HG02973 (cell line): ENCODE measurements around the gene ACY1.
"Not testable (repeated sequence)": the region's sequence is repeated elsewhere in the genome, so short reads cannot be mapped to it uniquely, and the experiment has no call there.

ENCODE experiments used
- ATAC-seq: cut with Tn5 transposase; IDR thresholded peaks from one replicate; pipeline ENCODE4 v1.9.1; 2021; ENCODE audit warnings: moderate library complexity; ENCODE audit not compliant: unreplicated experiment

Gene ACY1

DNA sequence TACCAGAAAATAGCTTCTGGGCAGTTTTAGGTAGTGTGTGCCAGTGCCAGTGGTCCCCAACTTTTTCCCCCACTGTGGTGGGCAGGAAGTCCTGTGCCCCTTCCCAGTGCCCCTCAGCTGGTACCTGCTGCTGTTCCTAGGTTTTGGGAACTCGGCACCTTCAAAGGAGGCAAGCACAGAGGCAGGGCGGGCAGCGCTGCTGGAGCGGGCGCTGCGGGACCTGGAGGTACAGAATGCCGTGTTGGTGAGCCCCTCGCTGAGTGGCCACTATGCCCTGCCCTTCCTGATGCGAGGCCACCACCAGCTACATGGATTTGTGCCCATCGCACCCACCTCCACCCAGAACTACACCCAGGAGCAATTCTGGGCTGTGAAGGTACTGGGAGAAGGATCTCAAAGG, 3.1 kb upstream of the ACY1 start:
- ATAC-seq = no peak

DNA sequence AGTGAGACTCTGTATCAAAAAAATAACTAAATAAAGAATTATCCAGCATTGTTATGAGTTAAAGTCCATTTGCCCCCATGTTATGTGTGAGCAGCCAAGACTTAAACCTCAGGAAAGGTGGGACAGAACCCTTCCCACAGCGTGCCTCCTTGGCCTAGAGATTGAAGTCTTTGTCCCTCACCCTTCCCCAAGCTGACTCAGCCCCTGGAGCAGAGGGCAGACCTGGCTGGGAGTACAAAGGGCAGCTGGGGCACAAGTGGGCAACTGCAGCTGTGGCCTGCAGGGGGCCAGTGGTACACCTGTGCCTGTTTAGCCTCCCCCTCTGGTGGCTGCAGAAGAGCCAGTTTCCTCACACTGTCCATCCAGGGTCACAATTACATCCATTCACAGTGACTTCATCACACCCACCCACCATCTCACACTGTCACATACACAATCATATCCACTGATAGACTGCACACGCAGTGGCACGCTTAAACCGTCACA, 940 bp upstream of the ACY1 start:
- ATAC-seq = peak; percentile 28

DNA sequence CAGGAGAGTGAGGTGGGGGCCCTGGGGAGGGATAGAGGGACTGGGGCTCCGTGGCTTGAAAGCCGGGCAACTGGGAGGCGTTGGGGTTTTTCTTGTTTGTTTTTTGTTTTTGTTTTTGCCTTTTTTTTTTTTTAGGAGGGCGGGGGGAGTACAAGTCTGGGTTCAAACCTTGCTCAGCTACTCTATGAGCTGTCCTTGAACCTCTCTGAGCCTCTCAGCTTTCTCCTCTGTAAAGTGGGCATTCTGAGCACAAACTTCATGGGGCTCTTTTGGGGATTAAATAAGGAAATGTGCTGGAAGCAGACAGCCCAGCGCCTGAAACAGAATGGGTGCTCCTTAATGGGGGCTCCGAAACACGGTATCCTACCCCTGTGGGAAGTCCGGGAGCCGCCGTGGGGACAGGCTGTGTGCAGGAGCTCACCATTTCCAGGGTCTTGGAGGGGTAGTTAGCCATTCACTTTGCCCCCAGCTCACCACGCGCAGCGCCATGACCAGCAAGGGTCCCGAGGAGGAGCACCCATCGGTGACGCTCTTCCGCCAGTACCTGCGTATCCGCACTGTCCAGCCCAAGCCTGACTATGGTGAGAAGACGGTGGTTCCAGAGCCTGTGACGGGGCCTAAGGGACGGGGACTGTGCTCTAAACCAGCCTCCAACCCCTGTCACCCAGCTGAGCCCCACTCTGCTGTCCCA, 388 bp downstream of the ACY1 start:
- no peak for ATAC-seq

DNA sequence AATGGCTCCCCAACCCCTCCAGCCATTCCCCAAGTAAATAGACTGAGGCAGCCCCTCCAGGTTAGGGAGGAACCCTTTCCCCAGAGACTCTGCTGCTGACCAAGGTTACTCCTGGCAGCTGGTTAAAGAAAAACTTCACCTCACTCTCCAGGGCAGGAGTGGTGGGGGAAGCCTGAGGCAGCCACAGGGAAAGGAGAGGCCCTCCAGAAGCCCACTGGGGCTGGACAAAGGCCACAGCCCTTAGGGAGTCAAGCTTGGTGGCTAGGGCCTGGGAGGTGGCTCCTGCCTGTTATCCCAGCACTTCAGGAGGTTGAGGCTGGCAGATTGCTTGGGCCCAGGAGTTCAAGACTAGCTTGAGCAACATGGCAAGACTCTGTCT, 923 bp downstream of the ACY1 start:
- ATAC-seq = no peak

DNA sequence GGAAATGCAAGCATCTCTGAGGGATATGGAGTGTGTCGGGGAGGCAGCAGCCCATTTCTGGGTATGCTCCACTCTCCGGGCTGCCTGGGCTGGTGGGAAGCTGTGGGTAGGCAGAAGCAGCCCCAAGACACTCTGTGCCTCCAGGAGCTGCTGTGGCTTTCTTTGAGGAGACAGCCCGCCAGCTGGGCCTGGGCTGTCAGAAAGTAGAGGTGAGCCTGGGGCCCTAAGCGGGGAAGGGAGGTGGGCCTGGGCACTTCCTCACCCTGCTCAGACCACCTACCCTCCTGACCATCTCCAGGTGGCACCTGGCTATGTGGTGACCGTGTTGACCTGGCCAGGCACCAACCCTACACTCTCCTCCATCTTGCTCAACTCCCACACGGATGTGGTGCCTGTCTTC, 1.7 kb downstream of the ACY1 start:
- ATAC-seq = no peak

DNA sequence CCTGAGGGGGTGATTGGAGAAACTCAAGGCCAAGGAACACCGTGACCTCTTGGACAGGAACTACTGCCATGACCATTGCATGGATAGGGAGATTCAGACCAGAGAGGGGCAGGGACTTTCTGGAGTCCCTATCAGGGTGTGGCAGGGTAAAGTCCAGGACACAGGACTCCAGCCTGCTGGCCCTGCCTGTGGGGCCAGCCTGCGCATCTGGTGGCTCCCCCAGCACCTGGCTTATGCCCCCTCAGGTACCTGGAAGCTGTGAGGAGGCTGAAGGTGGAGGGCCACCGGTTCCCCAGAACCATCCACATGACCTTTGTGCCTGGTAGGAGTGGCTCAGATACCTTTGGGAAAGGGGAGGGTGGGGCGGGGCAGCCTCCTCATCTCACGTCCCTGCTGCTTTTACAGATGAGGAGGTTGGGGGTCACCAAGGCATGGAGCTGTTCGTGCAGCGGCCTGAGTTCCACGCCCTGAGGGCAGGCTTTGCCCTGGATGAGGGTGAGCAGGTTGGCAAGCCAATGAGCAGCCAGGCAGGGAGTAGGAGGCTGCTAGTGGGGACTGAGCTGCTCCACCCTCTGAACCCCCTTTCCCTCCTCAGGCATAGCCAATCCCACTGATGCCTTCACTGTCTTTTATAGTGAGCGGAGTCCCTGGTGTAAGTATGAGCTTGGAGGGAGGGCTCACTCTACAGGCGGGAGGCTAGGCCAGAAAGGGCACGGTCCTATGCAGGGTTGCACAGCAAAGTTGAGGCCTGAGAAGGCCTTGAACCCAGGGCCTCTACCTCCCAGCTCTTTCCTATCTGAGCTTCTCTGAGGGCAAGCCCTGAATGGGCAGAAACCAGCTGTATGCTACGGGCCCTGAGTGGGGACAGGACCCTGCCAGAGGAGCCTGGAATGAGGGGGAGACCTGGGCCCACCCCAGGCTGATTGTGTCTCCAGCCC, 2.9 kb downstream of the ACY1 start:
- ATAC-seq = no peak

DNA sequence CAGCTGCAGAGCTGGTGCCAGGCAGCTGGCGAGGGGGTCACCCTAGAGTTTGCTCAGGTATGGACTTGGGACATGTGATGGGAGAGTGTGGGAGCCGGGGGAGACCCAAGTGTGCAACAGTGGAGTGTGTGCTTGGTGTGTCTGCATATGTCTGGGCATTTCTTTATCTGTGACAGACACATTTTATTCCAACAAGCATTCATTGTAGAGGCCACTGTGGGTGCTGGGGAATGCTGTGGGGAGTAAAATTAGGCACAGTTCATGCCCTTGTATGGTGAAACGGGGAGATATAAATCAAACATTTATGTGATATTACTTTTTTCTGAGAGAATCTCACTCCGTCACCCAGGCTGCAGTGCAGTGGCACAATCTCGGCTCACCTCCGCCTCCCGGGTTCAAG, 4.2 kb downstream of the ACY1 start:
- no peak for ATAC-seq

DNA sequence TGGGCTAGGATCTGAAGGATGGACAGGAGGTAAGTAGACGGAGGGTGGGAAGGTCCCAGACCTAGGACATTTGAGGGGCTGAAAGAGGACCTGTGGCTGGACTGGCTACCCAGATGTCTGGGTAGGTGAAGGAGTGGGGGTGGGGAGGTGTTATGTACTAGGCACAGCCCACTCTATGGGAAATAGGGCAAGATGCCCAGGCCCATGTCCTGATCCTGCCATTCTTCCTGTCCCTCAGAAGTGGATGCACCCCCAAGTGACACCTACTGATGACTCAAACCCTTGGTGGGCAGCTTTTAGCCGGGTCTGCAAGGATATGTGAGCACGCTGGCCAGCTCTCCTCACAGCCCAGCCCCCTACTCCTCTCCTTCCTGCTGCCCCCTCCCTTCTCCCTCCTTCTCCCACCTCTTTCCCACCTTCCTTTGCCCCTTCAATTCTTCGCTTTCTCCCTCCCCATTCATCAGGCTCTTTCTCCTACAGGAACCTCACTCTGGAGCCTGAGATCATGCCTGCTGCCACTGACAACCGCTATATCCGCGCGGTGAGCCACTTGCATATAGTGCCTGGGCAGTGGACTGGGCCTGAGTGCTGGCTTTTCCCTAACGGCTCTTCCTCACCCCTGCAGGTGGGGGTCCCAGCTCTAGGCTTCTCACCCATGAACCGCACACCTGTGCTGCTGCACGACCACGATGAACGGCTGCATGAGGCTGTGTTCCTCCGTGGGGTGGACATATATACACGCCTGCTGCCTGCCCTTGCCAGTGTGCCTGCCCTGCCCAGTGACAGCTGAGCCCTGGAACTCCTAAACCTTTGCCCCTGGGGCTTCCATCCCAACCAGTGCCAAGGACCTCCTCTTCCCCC, 5.2 kb downstream of the ACY1 start:
- no peak for ATAC-seq

DNA sequence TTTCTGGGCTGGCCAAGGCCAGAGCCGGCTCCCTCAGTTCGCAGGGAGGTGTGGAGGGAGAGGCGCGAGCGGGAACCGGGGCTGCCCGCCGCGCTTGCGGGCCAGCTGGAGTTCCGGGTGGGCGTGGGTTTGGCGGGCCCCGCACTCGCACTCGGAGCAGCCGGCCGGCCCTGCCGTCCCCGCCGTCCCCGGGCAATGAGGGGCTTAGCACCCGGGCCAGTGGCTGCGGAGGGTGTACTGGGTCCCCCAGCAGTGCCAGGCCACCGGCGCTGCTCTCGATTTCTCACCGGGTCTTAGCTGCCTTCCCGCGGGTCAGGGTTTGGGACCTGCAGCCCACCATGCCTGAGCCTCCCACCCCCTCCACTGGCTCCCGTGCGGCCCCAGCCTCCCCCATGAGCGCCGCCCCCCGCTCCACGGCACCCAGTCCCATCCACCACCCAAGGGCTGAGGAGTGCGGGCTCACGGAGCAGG, 7.2 kb downstream of the ACY1 start:
- not testable (repeated sequence) for ATAC-seq

DNA sequence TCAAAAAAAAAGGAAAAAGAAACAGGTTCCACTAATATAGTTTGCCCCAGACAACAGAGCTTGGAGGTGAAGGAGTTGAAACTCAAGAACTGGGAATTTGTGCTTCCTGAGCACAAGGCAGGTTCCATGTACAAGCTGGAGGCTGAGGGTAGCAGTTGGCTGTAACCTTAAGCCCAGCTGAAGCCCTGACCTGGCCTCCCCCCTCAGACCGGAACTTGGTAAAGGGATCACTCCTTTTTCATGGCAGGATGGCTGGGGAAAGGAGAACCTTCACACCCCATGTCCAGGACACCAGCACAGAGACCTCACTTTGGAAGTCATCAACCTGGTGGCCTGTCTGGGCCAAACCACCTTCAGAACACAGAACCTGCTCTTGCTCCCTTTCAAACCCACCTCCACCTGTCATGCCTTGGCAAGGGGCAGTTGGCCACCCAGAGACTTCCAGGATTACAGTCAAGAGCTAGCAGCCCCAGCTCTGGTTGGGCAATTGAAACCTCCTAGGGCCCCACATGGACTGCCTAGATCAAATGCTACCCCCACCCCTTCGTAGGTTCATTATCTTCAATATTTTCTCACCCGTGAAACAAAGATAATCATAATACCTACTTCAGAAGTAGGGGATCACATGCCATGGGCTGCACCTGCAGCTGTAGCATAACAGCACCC, 8.8 kb downstream of the ACY1 start:
- no peak for ATAC-seq

DNA sequence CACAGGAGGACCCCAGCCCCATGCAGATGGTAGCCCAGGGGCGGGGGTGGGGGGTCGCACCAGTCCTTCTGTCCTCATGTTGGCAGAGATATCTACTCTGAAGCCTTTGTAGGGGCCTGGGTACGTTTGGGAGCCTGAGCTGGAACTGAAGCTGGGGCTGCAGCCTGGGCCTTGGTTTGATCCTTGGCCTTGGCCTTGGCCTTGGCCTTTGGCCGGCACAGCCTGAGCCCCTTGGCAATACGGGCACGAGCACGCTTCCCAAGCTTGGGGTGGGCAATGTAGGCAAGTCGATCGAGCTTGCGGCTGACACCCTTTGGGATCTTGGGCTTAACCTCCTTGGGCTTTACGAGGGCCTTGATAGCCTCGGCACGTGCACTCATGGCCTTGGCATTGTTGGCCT, 10.3 kb downstream of the ACY1 start:
- ATAC-seq = not testable (repeated sequence)

DNA sequence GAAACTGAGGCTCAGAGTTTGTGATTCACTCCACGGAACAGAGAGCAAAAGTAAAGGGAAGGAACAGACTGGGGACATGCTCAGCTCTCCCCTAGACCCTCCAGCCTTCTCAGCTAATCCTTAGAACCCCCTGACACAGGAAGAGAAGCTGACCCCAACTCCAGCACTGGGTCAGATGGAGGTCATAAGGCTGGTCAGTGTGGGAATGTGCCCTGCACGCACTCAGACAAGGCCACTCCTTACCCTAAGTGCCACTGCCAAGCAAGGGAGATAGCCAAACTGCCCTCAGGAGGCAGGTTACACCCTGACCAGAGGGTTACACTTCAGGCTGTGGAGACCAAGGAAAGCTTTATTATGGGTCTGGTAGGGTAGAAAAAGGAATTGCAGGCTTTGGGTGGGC, 11.2 kb downstream of the ACY1 start:
- no peak for ATAC-seq

DNA sequence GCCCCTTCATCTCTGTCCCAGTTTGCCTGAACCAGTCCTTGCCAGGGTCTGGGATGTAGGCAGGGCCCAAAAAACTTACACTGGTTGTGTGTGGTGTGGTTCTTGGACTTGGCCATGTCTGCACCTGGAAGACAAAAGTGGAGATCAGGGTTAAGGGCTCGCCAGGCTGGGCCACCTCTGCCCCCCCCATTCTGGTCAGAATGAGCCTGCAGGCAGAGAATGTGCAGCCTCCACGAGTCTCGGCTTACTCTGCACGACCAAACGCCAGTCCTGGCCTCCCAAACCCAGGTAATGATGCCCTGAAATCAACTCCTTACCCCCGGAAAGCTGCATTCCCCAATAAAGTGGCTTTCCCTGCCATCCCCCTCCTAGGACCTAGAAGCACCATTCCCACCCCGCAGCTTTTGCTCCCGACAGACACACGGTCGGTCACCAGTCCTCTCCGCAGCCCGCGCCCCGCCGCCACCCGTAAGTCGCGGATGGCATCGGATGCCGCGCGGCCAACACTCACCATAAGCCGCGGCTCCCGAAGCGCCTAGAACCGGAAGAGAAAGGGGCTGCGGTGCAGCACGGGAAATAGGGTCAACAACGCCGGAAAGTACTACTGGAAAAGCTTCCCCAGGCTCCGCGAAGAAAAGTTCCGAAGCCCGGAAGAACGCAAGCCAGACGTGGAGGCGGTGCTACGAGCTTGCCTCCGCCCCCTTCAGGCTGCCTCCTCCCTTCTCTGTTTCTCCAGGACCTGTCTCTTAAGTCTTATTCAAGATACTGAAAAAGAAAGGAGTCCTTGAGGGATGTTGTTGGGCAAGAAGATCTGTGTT, 12.2 kb downstream of the ACY1 start, which contains the start of gene RPL29:
Gene RPL29, minus strand, starts transcription at position 550 of the 818 bp plus-strand sequence. Its CDS starts 434 bp downstream, at position 116.
- peak; percentile 72 for ATAC-seq

DNA sequence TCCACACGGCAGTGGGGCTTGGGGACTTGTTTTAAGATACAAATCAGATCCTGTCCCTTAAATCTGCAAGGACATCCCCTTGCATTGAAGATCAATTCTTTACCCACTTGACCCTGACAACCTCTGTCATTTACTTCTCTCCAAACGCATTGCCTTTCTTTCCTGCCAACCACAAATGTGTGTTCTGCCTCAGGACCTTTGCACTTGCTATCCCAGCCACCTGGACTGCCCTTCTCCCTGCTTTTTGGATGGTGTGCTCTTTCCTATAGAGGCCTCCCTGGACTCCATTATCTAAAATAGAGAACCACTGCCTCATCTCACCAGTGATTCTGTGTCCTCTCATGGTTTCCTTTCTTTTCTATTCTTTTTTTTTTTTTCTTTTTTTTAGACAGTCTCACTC, 13.8 kb downstream of the ACY1 start:
- ATAC-seq = no peak

DNA sequence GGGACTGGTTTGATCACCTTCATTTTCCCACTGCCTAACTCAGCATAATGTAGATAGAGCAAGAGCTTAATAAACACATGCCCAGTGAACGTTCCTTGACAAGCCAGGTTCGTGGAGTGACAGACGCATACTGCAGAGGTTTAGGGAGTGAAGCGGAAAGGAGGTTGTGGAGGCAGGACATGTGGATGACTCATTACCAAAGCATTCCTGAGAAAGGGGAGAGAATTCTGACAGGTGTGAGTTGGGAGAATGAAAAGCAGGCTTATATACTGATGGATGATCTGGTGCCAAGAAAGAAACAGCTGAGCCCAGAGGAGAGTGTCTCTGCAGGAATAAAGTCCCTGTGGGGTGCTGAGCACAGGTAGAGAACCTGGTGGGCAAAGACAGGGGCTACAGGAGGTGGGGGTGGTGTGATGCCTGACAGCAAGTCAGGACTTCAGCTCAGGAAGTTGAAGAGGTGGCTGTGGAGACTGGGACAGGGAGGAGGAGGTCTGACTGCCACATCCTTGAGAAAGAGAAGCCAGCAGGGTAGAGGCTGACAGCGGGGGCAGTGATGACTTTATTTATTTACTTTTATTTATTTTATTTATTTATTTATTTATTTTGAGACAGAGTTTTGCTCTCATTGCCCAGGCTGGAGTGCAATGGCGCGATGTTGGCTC, 14.7 kb downstream of the ACY1 start:
- no peak for ATAC-seq

DNA sequence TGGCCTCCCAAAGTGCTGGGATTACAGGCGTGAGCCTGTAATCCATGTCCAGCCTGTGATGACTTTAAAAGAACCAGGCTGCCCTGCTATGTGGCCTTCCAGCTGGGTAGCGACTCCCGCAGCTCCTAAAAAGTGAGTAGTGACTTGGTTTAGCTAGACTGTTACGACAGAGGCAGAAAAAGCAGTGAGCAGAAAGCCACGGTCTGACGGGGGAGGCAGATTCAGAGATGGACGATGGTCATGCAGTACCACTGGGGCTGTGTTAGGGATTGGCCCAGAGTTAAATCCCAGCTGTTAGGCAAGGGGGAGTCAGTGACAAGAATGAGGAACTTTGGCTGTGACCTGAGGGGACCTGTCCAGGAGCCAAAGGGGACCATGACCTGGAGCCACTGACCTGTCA, 15.4 kb downstream of the ACY1 start:
- ATAC-seq = no peak

DNA sequence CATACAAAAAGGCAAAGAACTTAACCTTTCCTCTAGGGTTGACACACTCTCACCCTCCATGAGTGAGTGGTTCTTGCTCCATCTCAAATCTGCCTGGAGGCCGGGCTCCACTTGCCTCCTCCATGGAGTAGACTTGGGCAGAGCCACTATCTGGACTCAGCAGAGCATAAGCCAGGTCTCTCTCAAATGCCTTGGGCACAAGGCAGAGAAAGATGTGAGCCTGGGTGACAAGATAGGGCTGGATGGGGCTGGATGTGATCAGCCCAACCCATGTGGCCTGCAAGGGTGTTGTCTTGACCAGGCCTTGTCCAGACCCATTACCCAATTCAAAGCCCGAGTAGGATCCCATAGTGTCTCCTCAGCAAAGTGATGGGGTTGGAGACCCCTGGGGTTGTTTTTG, 16.5 kb downstream of the ACY1 start:
- ATAC-seq = no peak

DNA sequence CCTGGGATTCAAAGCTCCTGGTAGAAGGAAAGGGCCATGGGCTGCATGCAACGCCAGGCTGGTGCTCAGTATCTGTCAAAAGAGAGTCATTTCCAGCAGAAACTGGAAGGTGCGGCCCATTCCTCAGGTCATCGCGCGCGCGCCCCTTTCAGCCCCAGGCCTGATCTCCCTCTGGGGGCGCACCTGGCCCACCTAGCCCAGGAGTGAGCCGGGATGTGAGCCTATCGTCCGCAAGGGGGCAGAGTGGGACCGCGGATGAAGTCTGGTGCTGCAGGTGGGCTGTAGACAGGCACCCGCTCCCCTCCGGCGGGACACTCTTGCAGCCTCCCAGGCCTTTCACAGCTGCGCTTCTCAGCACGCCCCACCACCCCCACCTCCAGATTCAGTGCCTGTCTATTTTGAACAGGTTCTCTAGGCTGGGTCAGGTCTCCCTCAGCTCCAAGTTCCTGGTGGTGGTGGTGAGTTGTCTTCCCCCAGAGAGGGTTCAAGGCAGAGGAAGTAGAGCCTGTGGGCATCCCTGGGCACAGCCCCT, 18.2 kb downstream of the ACY1 start:
- ATAC-seq = peak; percentile 78

DNA sequence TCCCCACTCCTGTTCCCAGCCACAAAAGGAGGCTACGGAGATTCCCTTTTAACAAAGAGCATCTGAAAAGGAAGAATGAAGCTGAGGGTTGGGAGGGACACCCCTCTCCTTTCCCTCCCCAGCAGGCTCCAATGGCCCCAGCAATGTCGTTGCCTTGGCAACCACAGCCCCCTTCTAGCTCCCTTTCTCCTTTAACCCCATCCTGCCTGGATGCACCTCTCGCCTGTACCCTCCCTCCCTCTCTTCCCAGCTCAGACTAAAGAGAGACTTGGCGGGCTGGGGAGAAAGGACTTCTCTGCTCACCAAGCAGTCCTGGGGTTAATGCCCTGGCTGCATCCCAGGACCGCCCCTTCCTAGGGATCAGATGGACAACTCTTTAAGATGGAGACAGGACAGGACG, 19.4 kb downstream of the ACY1 start:
- ATAC-seq = no peak
